H1 (cell line): Measurements from ENCODE around the gene ZNF33A. TPM values are rescaled to one million over a fixed set of nuclear protein-coding genes. Genes with fewer than 3 reads are reported as not detected.

Experiments
- CTCF ChIA-PET: fragments of 300-600 bp; sonication (Branson Sonifier 250); formaldehyde crosslinking; loops from one replicate; lab custom pipeline; 2021; ENCODE audit not compliant: partially characterized antibody; lab: Charles Lee
- POLR2A ChIA-PET: fragments of 300-600 bp; sonication (Branson Sonifier 250); formaldehyde crosslinking; loops from one replicate; lab custom pipeline; 2021; ENCODE audit warnings: inconsistent platforms; ENCODE audit not compliant: partially characterized antibody; lab: Charles Lee
- DNase-seq, 2 experiments: peaks; one replicate each; pipeline versions ENCODE4 v3.0.0 to v3.0.0-alpha.2; 2010 to 2022; ENCODE audit warnings: low spot score in 2 of 2, low read depth in 1 of 2, mixed read lengths in 1 of 2
- FAIRE-seq: peaks from 2 replicates; lab custom pipeline; 2011; peaks lifted over from hg19 to GRCh38; lab: Jason Lieb, UNC
- H2AFZ ChIP-seq: 2 replicates; pipeline ENCODE4 v1.8.1; 2012; ENCODE audit warnings: low read length, inconsistent platforms
- H2AK5ac ChIP-seq: 2 replicates; pipeline ENCODE4 v1.6.1; 2013; ENCODE audit warnings: low read depth, low read length
- H2BK120ac ChIP-seq: replicated peaks from 2 replicates; pipeline ENCODE3; 2013; ENCODE audit warnings: low read depth, low read length, inconsistent platforms
- H2BK12ac ChIP-seq: 2 replicates; pipeline ENCODE4 v1.6.1; 2013; ENCODE audit warnings: low read depth, low read length
- H2BK15ac ChIP-seq: 2 replicates; pipeline ENCODE4 v1.6.1; 2013; ENCODE audit warnings: low read length
- H2BK20ac ChIP-seq: 2 replicates; pipeline ENCODE4 v1.6.1; 2013; ENCODE audit warnings: low read length
- H2BK5ac ChIP-seq: 2 replicates; pipeline ENCODE4 v1.6.1; 2013; ENCODE audit warnings: low read depth, low read length
- H3K14ac ChIP-seq: 2 replicates; pipeline ENCODE4 v1.6.1; 2013; ENCODE audit warnings: inconsistent platforms; ENCODE audit not compliant: insufficient read length
- H3K18ac ChIP-seq: 2 replicates; pipeline ENCODE4 v1.6.1; 2013; ENCODE audit warnings: low read length; ENCODE audit errors: extremely low read depth
- H3K23ac ChIP-seq: 2 replicates; pipeline ENCODE4 v1.6.1; 2013; ENCODE audit warnings: inconsistent platforms; ENCODE audit not compliant: insufficient read length
- H3K23me2 ChIP-seq: 2 replicates; pipeline ENCODE4 v1.6.1; 2013; ENCODE audit warnings: low read depth, low read length
- H3K27ac ChIP-seq: 2 replicates; pipeline ENCODE4 v1.6.1; 2011; ENCODE audit warnings: low read depth, low read length, inconsistent platforms
- H3K27me3 ChIP-seq, 4 experiments: replicated peaks in 1 of 4; 1 replicate in 1 of 4; 2 replicates in 3 of 4; pipeline versions ENCODE4 v1.6.1 to v1.8.1; 2011 to 2013; ENCODE audit warnings: low read length in 3 of 4, mild to moderate bottlenecking in 3 of 4, inconsistent platforms in 2 of 4, mixed read lengths in 2 of 4, moderate library complexity in 1 of 4; ENCODE audit not compliant: control insufficient read depth in 3 of 4, insufficient read depth in 3 of 4; ENCODE audit errors: extremely low read depth in 1 of 4
- H3K36me3 ChIP-seq, 4 experiments: 2 replicates each; pipeline versions ENCODE4 v1.6.1 to v1.8.1; 2011 to 2013; ENCODE audit warnings: mild to moderate bottlenecking in 4 of 4, low read length in 3 of 4, moderate library complexity in 2 of 4, control low read depth in 1 of 4, inconsistent platforms in 1 of 4; ENCODE audit not compliant: insufficient read depth in 4 of 4, control insufficient read depth in 2 of 4
- H3K4ac ChIP-seq: replicated peaks from 2 replicates; pipeline ENCODE3; 2013; ENCODE audit warnings: low read length, low read depth, mixed read lengths, inconsistent platforms; ENCODE audit not compliant: insufficient read length
- H3K4me1 ChIP-seq, 4 experiments: replicated peaks in 1 of 4; 1 replicate in 1 of 4; 2 replicates in 3 of 4; pipeline versions ENCODE4 v1.6.1 to v1.8.1; 2011 to 2013; ENCODE audit warnings: low read length in 3 of 4, inconsistent platforms in 2 of 4, mixed read lengths in 1 of 4; ENCODE audit not compliant: insufficient read depth in 4 of 4, control insufficient read depth in 3 of 4
- H3K4me2 ChIP-seq, 2 experiments: 2 replicates each; pipeline versions ENCODE4 v1.6.1 to v1.8.1; 2011 to 2013; ENCODE audit warnings: low read depth in 2 of 2, low read length in 2 of 2, control low read depth in 1 of 2, inconsistent platforms in 1 of 2, mild to moderate bottlenecking in 1 of 2; ENCODE audit not compliant: insufficient read depth in 1 of 2
- H3K4me3 ChIP-seq, 4 experiments: fragments of 200-600, 300-600 bp in 1 of 4; sonication (generic), shearing (Covaris generic), sonication (Bioruptor Twin) in 1 of 4; 2 replicates each; pipeline versions ENCODE4 v1.5.1 to v1.8.1; 2011 to 2016; ENCODE audit warnings: low read length in 4 of 4, low read depth in 3 of 4, control low read depth in 2 of 4, inconsistent platforms in 2 of 4, mild to moderate bottlenecking in 2 of 4, mixed read lengths in 1 of 4, moderate library complexity in 1 of 4; ENCODE audit not compliant: insufficient read depth in 2 of 4; ENCODE audit errors: extremely low read depth in 1 of 4
- H3K56ac ChIP-seq: replicated peaks from 2 replicates; pipeline ENCODE3; 2013; ENCODE audit warnings: low read depth, mild to moderate bottlenecking, mixed read lengths, low read length, inconsistent platforms; ENCODE audit not compliant: insufficient read length
- H3K79me1 ChIP-seq: 2 replicates; pipeline ENCODE4 v1.6.1; 2013; ENCODE audit warnings: low read depth, low read length, control low read depth
- H3K79me2 ChIP-seq, 2 experiments: 2 replicates each; pipeline versions ENCODE4 v1.6.1 to v1.8.1; 2012 to 2013; ENCODE audit warnings: low read length in 2 of 2, mild to moderate bottlenecking in 2 of 2, inconsistent platforms in 1 of 2; ENCODE audit not compliant: insufficient read depth in 2 of 2, control insufficient read depth in 1 of 2
- H3K9ac ChIP-seq, 4 experiments: replicated peaks in 1 of 4; 1 replicate in 1 of 4; 2 replicates in 3 of 4; pipeline versions ENCODE4 v1.6.1 to v1.8.1; 2011 to 2013; ENCODE audit warnings: low read depth in 3 of 4, low read length in 3 of 4, control low read depth in 2 of 4, mild to moderate bottlenecking in 2 of 4, moderate library complexity in 2 of 4, inconsistent platforms in 1 of 4; ENCODE audit errors: extremely low read depth in 1 of 4
- H3K9me3 ChIP-seq, 2 experiments: 2 replicates each; pipeline versions ENCODE4 v1.6.1 to v1.8.1; 2012 to 2013; ENCODE audit warnings: mild to moderate bottlenecking in 2 of 2, moderate library complexity in 2 of 2, control low read depth in 1 of 2, inconsistent platforms in 1 of 2, low read depth in 1 of 2, low read length in 1 of 2, mixed read lengths in 1 of 2; ENCODE audit not compliant: insufficient read depth in 2 of 2
- H4K20me1 ChIP-seq, 2 experiments: replicated peaks in 1 of 2; 2 replicates each; pipeline versions ENCODE3 to v1.8.1; 2011 to 2013; ENCODE audit warnings: inconsistent platforms in 2 of 2, low read length in 2 of 2, mild to moderate bottlenecking in 1 of 2; ENCODE audit not compliant: insufficient read depth in 2 of 2, control insufficient read depth in 1 of 2
- H4K5ac ChIP-seq: 2 replicates; pipeline ENCODE4 v1.6.1; 2013; ENCODE audit warnings: low read length, low read depth, mixed read lengths, inconsistent platforms; ENCODE audit not compliant: insufficient read length
- H4K8ac ChIP-seq: 2 replicates; pipeline ENCODE4 v1.8.0; 2013; ENCODE audit warnings: mild to moderate bottlenecking, moderate library complexity, low read length, inconsistent platforms; ENCODE audit not compliant: insufficient read depth; ENCODE audit errors: extremely low read depth
- H4K91ac ChIP-seq: replicated peaks from 2 replicates; pipeline ENCODE3; 2013; ENCODE audit warnings: low read length, mixed read lengths, inconsistent platforms; ENCODE audit not compliant: insufficient read length
- BCL11A ChIP-seq, 2 experiments: IDR thresholded peaks; one replicate each; pipeline ENCODE4 v1.6.1; 2011; ENCODE audit warnings: low read depth in 2 of 2, low read length in 2 of 2, mild to moderate bottlenecking in 2 of 2
- EZH2 ChIP-seq: fragments of 200-600 bp; sonication (generic); IDR thresholded peaks from 2 replicates; pipeline ENCODE4 v1.7.1; 2012; ENCODE audit warnings: low read depth, mild to moderate bottlenecking, moderate library complexity, low read length, inconsistent platforms; ENCODE audit not compliant: severe bottlenecking
- JUND ChIP-seq: IDR thresholded peaks from 2 replicates; pipeline ENCODE4 v1.6.1; 2011; ENCODE audit warnings: mild to moderate bottlenecking, improper control_type of control experiment, low read length
- KDM1A ChIP-seq: fragments of 200-600, 300-600 bp; sonication (generic); IDR thresholded peaks from 2 replicates; pipeline ENCODE4 v1.7.1; 2016; ENCODE audit warnings: mild to moderate bottlenecking, low read length, borderline replicate concordance
- MAFK ChIP-seq: IDR thresholded peaks from 2 replicates; pipeline ENCODE4 v1.6.1; 2012; ENCODE audit warnings: low read depth, mild to moderate bottlenecking, improper control_type of control experiment, low read length
- PHF8 ChIP-seq: fragments of 200-600 bp; sonication (generic); conservative IDR thresholded peaks from 2 replicates; pipeline ENCODE4 v1.7.1; 2012; ENCODE audit warnings: low read depth, mild to moderate bottlenecking, inconsistent platforms, low read length, moderate library complexity
- SIN3A ChIP-seq, 2 experiments: IDR thresholded peaks in 1 of 2; conservative IDR thresholded peaks in 1 of 2; 2 replicates each; pipeline ENCODE4 v1.6.1; 2011 to 2012; ENCODE audit warnings: low read length in 2 of 2, improper control_type of control experiment in 1 of 2, low read depth in 1 of 2, mild to moderate bottlenecking in 1 of 2
- SP1 ChIP-seq: IDR thresholded peaks from 2 replicates; pipeline ENCODE4 v1.6.1; 2011; ENCODE audit warnings: low read depth, low read length
- SRF ChIP-seq: IDR thresholded peaks from 2 replicates; pipeline ENCODE4 v1.6.1; 2011; ENCODE audit warnings: mild to moderate bottlenecking, low read depth, low read length, moderate library complexity
- TEAD4 ChIP-seq: IDR thresholded peaks from 2 replicates; pipeline ENCODE4 v1.6.1; 2012; ENCODE audit warnings: low read depth, low read length, inconsistent platforms, mixed read lengths
- WGBS, 2 experiments: shearing (Covaris generic) in 1 of 2; methylation state at CpG; one replicate each; pipeline versions ENCODE4 v1.1.6 to v1.1.7; 2013 to 2015; ENCODE audit warnings: low lambda C conversion rate in 2 of 2, mixed read lengths in 2 of 2, inconsistent platforms in 1 of 2, low coverage in 1 of 2, missing lambda C conversion rate in 1 of 2; ENCODE audit not compliant: insufficient replicate concordance in 2 of 2, insufficient coverage in 1 of 2, insufficient read length in 1 of 2; ENCODE audit errors: extremely low coverage in 1 of 2, missing lambda C conversion rate in 1 of 2; 5-methylcytosine and 5-hydroxymethylcytosine counted together
- polyA plus RNA-seq, 7 experiments: library from polyadenylated mRNA; depleted of rRNA in 3 of 7; stranded (reverse) in 5 of 7; unstranded in 2 of 7; fragments of >200 nt in 5 of 7; fragments of 200-250 nt in 2 of 7; gene quantifications; 1 replicate in 5 of 7; 2 replicates in 1 of 7; 4 replicates in 1 of 7; pipeline versions ENCODE4 v1.2.1 to v1.2.3, GENCODE V29; 2011 to 2013; ENCODE audit warnings: missing spikeins in 2 of 7, mixed read lengths in 2 of 7
- total RNA-seq: library from RNA; stranded (reverse); fragmentation: NEBNext Ultra II Directional; extraction: Animal tissue kit (Norgen Biotek cat#: 25700); gene quantifications from 2 replicates; pipeline ENCODE4 v1.2.1, GENCODE V29; 2021

ZNF33A gene
- total and polyA plus RNA-seq, 2 of the 8 experiments (the other 6 are each of a cell fraction or from before 2014, with no cell fraction given) = 6.0 to 48.3 TPM

DNA sequence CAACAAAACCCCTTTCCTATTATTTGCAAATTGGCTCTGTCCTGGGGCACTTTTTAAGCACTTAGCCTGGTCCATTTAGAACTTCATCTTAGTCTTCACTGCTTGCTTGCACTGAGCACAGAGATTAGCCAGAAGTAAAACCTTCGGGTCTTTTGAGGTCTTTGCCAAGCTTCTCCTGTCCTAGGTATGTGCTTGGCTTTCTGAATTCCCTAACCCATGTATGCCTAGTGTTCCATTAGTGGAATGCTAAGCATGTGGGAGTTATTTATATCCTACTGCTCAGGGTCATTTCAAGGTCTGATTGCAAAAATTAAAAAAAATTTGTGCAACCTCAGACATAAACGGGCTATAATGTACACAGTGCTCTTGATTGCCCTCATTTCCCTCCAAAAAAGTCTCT lies 101.7 kb downstream of the ZNF33A start:
- H3K36me3 ChIP-seq = peaks cover 0 to 13% (median 0%) of the 10 kb centered on the region in 4 experiments; a peak in 3 of 8 replicates
- H3K4ac ChIP-seq = no peak overlapping the region
- no peak overlapping the region for H2AFZ ChIP-seq
- 84% methylated on average over 2 of the region's 2 CpGs; no CpG with 5 or more reads in 1 of the 2 experiments for whole genome bisulfite sequencing, 2 experiments
- H3K27ac ChIP-seq = no peak overlapping the region
- no peak overlapping the region for H3K23ac ChIP-seq
- ChIA-PET POLR2A (no interaction called here), CTCF (interaction anchor here (0.6 to 0.7 kb wide), 2 partner anchors 56 to 135 kb away, joined by 3 to 4 read pairs; partner anchors contain the start of gene ZNF25)
- no peaks in the 10 kb centered on the region for H3K79me2 ChIP-seq
- H3K18ac ChIP-seq = no peak overlapping the region
- no peaks in the 10 kb centered on the region for H3K27me3 ChIP-seq
- no peak overlapping the region for H3K9ac ChIP-seq
- no peak overlapping the region for H4K8ac ChIP-seq
- H2AK5ac ChIP-seq = no peak overlapping the region
- DNase-seq (no peak), FAIRE-seq (no peak)
- no peak overlapping the region for H2BK5ac ChIP-seq
- no peak overlapping the region for H3K4me3 ChIP-seq
- H2BK120ac ChIP-seq = no peak overlapping the region
- H3K79me1 ChIP-seq = no peaks in the 10 kb centered on the region
- no peak overlapping the region for H3K4me2 ChIP-seq
- H2BK15ac ChIP-seq = no peak overlapping the region
- H2BK12ac ChIP-seq = no peak overlapping the region
- no peak overlapping the region for H4K91ac ChIP-seq
- no peak overlapping the region for H4K5ac ChIP-seq
- H3K9me3 ChIP-seq = peaks cover 33 to 41% of the 10 kb centered on the region in 2 experiments
- H3K4me1 ChIP-seq = no peaks in the 10 kb centered on the region
- no peaks in the 10 kb centered on the region; the same call in 1 of the 2 replicates for H3K23me2 ChIP-seq
- H2BK20ac ChIP-seq = no peak overlapping the region
- no peak overlapping the region for H3K56ac ChIP-seq
- no peaks in the 10 kb centered on the region for H4K20me1 ChIP-seq
- no peak overlapping the region for H3K14ac ChIP-seq
- TF ChIP-seq BCL11A (IDR thresholded peaks at IDR 0.05; ENCODE audit: low read depth in 2 of 2, low read length in 2 of 2) = no peak
- no peak for TF ChIP-seq SIN3A (conservative IDR thresholded peaks at IDR 0.05 in 1 of 2, IDR thresholded peaks at IDR 0.05 in 1 of 2; ENCODE audit: low read depth in 1 of 2, low read length in 2 of 2)
- no peak for TF ChIP-seq JUND
- no peak for TF ChIP-seq SRF
- TF ChIP-seq EZH2 = no peak
- TF ChIP-seq TEAD4 = no peak
- TF ChIP-seq MAFK = no peak
- TF ChIP-seq KDM1A = no peak
- TF ChIP-seq SP1 = no peak
- no peak for TF ChIP-seq PHF8
